GM23248 (cell line): ENCODE data around the gene TMEM164.

Source experiments
- EZH2 ChIP-seq: fragments of 200-600 bp; sonication (generic); IDR thresholded peaks from 2 replicates; pipeline ENCODE4 v1.6.1; 2018; ENCODE audit warnings: antibody characterized with exemption, mild to moderate bottlenecking; ENCODE audit not compliant: insufficient read depth, poor library complexity, severe bottlenecking
- EZH2phosphoT487 ChIP-seq: fragments of 200-600 bp; sonication (generic); IDR thresholded peaks from 2 replicates; pipeline ENCODE4 v1.6.1; 2018; ENCODE audit warnings: antibody characterized with exemption, moderate library complexity, mild to moderate bottlenecking, low read depth; ENCODE audit not compliant: insufficient read depth

DNA sequence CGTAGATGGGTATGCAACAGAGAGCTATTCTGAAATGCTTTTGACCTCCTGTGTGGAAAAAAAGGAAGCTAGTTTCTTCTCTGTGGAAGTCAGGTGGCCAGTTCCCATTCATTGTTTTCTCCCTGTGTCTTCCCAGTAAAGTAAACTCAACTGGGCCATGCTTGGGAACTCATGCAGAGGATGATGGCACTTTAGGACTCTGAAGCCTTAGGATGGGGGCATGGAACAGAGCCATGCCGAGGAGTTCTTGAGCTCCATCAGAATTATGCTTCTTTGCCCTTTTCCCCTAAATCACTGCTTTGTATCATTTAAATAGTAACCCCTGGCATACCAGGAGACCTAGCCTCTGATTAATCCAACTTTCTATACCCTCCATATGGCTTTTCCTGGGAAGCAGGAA, 3.2 kb downstream of the TMEM164 start:
- TF ChIP-seq EZH2phosphoT487 (no peak), EZH2 (no peak)
